Forelimb muscle (tissue), 1 donor: ENCODE data around the gene SLC35A1. TPM values are rescaled to one million over a fixed set of nuclear protein-coding genes. Genes with fewer than 3 reads are reported as not detected.
A peak's percentile ranks its signal among the peaks of the same experiment; 100 is the strongest.

Experiments
- DNase-seq: peaks from one replicate; pipeline ENCODE4 v3.0.0-alpha.2; 2013; ENCODE audit warnings: low read depth
- polyA plus RNA-seq: library from polyadenylated mRNA; unstranded; fragments of 120-200 nt; gene quantifications from one replicate; pipeline ENCODE4 v1.2.1, GENCODE V29; 2013; ENCODE audit not compliant: insufficient read length

The SLC35A1 gene
- polyA plus RNA-seq, 1 donor, result 17.4 TPM

GRCh38 chr6:87529221-87529620 lies 56.4 kb downstream of the SLC35A1 start:
- DNase-seq, result no peak

GRCh38 chr6:87534377-87535047 lies 61.7 kb downstream of the SLC35A1 start:
- no peak for DNase-seq

- no peak for DNase-seq
These were observed 65.9 kb downstream of the SLC35A1 start for GRCh38 chr6:87538510-87539260.

GRCh38 chr6:87539554-87539953 lies 66.8 kb downstream of the SLC35A1 start:
- DNase-seq, result no peak

GRCh38 chr6:87540539-87540938 lies 67.8 kb downstream of the SLC35A1 start:
- peak; percentile 39 for DNase-seq

- no peak for DNase-seq
These were observed 68.3 kb downstream of the SLC35A1 start for GRCh38 chr6:87541041-87541440.

GRCh38 chr6:87541744-87542143 lies 69.0 kb downstream of the SLC35A1 start:
- DNase-seq, result peak; percentile 49

DNA sequence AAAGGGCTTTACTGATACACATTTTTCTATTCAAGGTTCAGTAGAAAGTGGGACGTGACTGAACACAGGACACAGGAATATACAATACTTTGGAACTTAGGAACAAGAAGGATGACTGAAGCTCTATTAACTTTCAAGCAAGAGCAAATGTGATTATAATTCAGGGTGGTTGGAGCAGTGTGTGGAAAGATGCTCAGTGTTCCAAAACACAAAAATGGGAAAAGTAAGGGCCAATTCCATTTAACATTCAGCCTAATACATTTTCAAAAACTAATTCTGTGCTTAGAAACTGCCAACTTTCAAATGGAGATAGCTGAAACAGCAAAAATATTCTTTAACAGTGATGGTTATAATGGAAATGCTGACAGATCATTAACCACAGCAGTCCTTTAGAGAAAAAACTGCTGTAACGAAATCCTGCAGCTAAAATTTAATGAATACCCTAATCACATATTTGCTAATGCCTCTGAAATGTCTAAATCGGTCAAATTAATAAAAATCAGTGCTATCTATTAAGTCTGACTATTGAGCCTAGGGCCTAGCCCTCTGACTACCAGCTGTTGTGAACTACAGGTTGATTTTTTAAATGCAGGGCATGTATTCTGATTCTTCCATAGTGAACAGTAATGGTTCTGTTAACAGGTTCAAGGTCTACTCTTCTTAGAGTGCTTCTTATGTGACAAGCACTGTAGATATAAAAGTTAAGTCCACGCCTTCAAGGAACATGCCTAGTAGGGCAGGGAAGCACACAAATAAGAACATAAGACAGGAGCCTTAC lies 71.1 kb downstream of the SLC35A1 start:
- peak; percentile 36 for DNase-seq

DNA sequence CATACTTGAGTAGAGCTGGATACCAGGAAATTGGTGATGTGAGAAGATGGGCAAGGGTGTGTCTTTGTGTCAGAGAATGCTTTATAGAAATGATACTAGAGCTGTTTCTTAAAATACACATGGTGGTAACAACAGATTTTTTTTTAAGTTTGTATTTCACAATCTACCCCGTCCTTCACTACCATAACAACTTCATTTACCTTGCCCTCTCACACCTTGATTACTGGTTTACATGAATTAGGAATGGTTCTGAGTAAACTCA lies 71.6 kb downstream of the SLC35A1 start:
- DNase-seq, result no peak

- DNase-seq, result no peak
These were observed 79.0 kb downstream of the SLC35A1 start for GRCh38 chr6:87551799-87552198.

GRCh38 chr6:87553159-87553765 lies 80.5 kb downstream of the SLC35A1 start:
- DNase-seq, result no peak

DNA sequence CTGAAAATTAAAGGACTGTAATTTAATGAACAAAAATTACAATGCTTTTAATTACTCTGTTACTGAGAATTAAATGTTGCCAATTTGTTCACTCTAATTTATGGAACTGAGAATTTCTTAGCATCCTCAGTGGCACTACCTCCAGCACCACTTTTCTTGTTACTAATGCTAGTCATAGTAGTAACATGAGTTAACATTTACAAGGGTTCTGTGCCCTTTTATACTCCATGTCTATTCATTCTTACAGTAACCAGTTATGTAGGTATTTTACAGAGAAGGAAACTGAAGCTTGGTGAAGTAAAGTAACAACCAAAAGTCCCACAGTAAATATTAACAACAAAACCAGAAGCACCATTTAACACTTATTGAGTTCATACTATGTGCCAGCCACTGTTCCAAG lies 82.7 kb downstream of the SLC35A1 start:
- DNase-seq, result no peak

DNA sequence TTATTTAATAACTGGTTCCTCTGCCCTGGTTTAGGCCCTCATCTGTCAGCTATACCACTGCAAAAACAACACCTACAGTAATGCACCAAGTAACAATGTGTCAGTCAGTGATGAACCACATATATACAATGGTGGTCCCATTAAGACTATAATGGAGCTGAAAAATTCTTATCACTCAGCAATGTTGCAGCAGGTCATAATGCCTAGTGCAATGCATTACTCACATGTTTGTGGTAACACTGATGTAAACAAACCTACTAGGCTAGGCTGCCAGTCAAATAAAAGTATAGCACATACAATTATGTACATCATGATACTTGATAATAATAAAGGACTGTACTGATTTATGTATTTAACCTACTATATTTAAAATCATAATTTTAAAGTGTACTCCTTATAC lies 85.7 kb downstream of the SLC35A1 start:
- DNase-seq, result no peak

GRCh38 chr6:87561017-87561416 lies 88.2 kb downstream of the SLC35A1 start:
- no peak for DNase-seq

Other genes starting within 250 kb of the SLC35A1 start
- 11.5 TPM for gene SMIM8, start 150.4 kb upstream of the SLC35A1 start, polyA plus RNA-seq
- not detected for gene GJB7, start 143.7 kb upstream of the SLC35A1 start, polyA plus RNA-seq
- 2.2 TPM for gene C6orf163, start 128.2 kb upstream of the SLC35A1 start, polyA plus RNA-seq
- gene CFAP206, start 65.0 kb upstream of the SLC35A1 start, polyA plus RNA-seq, result 0.27 TPM
- gene RARS2, start 117.0 kb downstream of the SLC35A1 start, polyA plus RNA-seq, result 39.9 TPM
- gene ORC3, start 117.2 kb downstream of the SLC35A1 start, polyA plus RNA-seq, result 23.3 TPM
- 36.8 TPM for gene AKIRIN2, start 229.3 kb downstream of the SLC35A1 start, polyA plus RNA-seq